ENCODE data around the gene ADGRB2. TPM values are rescaled to one million over a fixed set of nuclear protein-coding genes. Genes with fewer than 3 reads are reported as not detected.
A peak's percentile ranks its signal among the peaks of the same experiment; 100 is the strongest.

Gene ADGRB2
- total RNA-seq, 1 donor: 5.8 TPM

GRCh38 chr1:31802190-31803150, 38.3 kb upstream of the ADGRB2 start:
- Histone ChIP-seq H3K9me3 (ENCODE audit: low read depth, low read length) (no peaks in the 10 kb centered on the region), H3K4me3 (ENCODE audit: insufficient read depth, low read length) (peak overlapping the region; percentile 61), H3K79me2 (ENCODE audit: insufficient read depth, low read length) (peaks cover 11% of the 10 kb centered on the region), H3K27ac (ENCODE audit: low read depth, low read length) (peak overlapping the region; percentile 65), H3K36me3 (ENCODE audit: insufficient read depth, low read length) (no peaks in the 10 kb centered on the region), H3K27me3 (ENCODE audit: insufficient read depth, low read length) (no peaks in the 10 kb centered on the region), H4K20me1 (ENCODE audit: insufficient read depth, low read length) (no peaks in the 10 kb centered on the region), H2AFZ (ENCODE audit: low read length) (peak overlapping the region; percentile 67), H3K4me1 (ENCODE audit: insufficient read depth, low read length) (peaks cover 23% of the 10 kb centered on the region), H3K4me2 (ENCODE audit: insufficient read depth, low read length) (peak overlapping the region; percentile 77)
- DNase-seq (ENCODE audit: insufficient read length, low spot score, missing footprints): peak; percentile 89
- TF ChIP-seq CTCF (IDR thresholded peaks at IDR 0.05; ENCODE audit: extremely low read depth, low read depth, low read length): no peak

- peak; percentile 62 for DNase-seq (ENCODE audit: insufficient read length, low spot score, missing footprints)
- no peak overlapping the region for H3K27ac ChIP-seq (ENCODE audit: low read depth, low read length)
- no peaks in the 10 kb centered on the region for H3K9me3 ChIP-seq (ENCODE audit: low read depth, low read length)
- no peak overlapping the region for H3K4me3 ChIP-seq (ENCODE audit: insufficient read depth, low read length)
- H3K4me1 ChIP-seq (ENCODE audit: insufficient read depth, low read length): peaks cover 31% of the 10 kb centered on the region
- H3K79me2 ChIP-seq (ENCODE audit: insufficient read depth, low read length): peaks cover 21% of the 10 kb centered on the region
- no peaks in the 10 kb centered on the region for H3K27me3 ChIP-seq (ENCODE audit: insufficient read depth, low read length)
- H2AFZ ChIP-seq (ENCODE audit: low read length): no peak overlapping the region
- peaks cover 8% of the 10 kb centered on the region for H4K20me1 ChIP-seq (ENCODE audit: insufficient read depth, low read length)
- TF ChIP-seq CTCF (IDR thresholded peaks at IDR 0.05; ENCODE audit: extremely low read depth, low read depth, low read length): no peak
- no peak overlapping the region for H3K4me2 ChIP-seq (ENCODE audit: insufficient read depth, low read length)
- H3K36me3 ChIP-seq (ENCODE audit: insufficient read depth, low read length): peaks cover 3% of the 10 kb centered on the region
These were observed 37.3 kb upstream of the ADGRB2 start for GRCh38 chr1:31801458-31801857.

GRCh38 chr1:31800674-31800967, 36.5 kb upstream of the ADGRB2 start:
- Histone ChIP-seq H3K79me2 (ENCODE audit: insufficient read depth, low read length) (peaks cover 30% of the 10 kb centered on the region), H3K9me3 (ENCODE audit: low read depth, low read length) (no peaks in the 10 kb centered on the region), H3K4me1 (ENCODE audit: insufficient read depth, low read length) (peaks cover 39% of the 10 kb centered on the region), H3K4me2 (ENCODE audit: insufficient read depth, low read length) (no peak overlapping the region), H3K27me3 (ENCODE audit: insufficient read depth, low read length) (no peaks in the 10 kb centered on the region), H3K36me3 (ENCODE audit: insufficient read depth, low read length) (peaks cover 12% of the 10 kb centered on the region), H2AFZ (ENCODE audit: low read length) (no peak overlapping the region), H3K27ac (ENCODE audit: low read depth, low read length) (no peak overlapping the region), H3K4me3 (ENCODE audit: insufficient read depth, low read length) (no peak overlapping the region), H4K20me1 (ENCODE audit: insufficient read depth, low read length) (peaks cover 16% of the 10 kb centered on the region)
- DNase-seq (ENCODE audit: insufficient read length, low spot score, missing footprints): no peak
- TF ChIP-seq CTCF (IDR thresholded peaks at IDR 0.05; ENCODE audit: extremely low read depth, low read depth, low read length): no peak

GRCh38 chr1:31799895-31800673, 35.9 kb upstream of the ADGRB2 start:
- H3K27ac ChIP-seq (ENCODE audit: low read depth, low read length): no peak overlapping the region
- peaks cover 44% of the 10 kb centered on the region for H3K4me1 ChIP-seq (ENCODE audit: insufficient read depth, low read length)

More at GRCh38 chr1:31799895-31800673, 35.9 kb upstream of the ADGRB2 start:
- H3K9me3 ChIP-seq (ENCODE audit: low read depth, low read length): no peaks in the 10 kb centered on the region
- H3K4me3 ChIP-seq (ENCODE audit: insufficient read depth, low read length): no peak overlapping the region
- no peaks in the 10 kb centered on the region for H3K27me3 ChIP-seq (ENCODE audit: insufficient read depth, low read length)
- H2AFZ ChIP-seq (ENCODE audit: low read length): no peak overlapping the region
- peaks cover 17% of the 10 kb centered on the region for H3K36me3 ChIP-seq (ENCODE audit: insufficient read depth, low read length)
- no peak for TF ChIP-seq CTCF (IDR thresholded peaks at IDR 0.05; ENCODE audit: extremely low read depth, low read depth, low read length)
- peak; percentile 75 for DNase-seq (ENCODE audit: insufficient read length, low spot score, missing footprints)
- no peak overlapping the region for H3K4me2 ChIP-seq (ENCODE audit: insufficient read depth, low read length)
- peaks cover 35% of the 10 kb centered on the region for H3K79me2 ChIP-seq (ENCODE audit: insufficient read depth, low read length)
- H4K20me1 ChIP-seq (ENCODE audit: insufficient read depth, low read length): peaks cover 21% of the 10 kb centered on the region

All from osteoblast (primary cell).